GM18951 (cell line): ENCODE measurements around the gene KNDC1.
"Not testable (repeated sequence)": the region's sequence is repeated elsewhere in the genome, so short reads cannot be mapped to it uniquely, and the experiment has no call there.

Source experiments
- POLR2A ChIP-seq: IDR thresholded peaks from 4 replicates; pipeline ENCODE4 v1.6.1; 2011; ENCODE audit warnings: mild to moderate bottlenecking; ENCODE audit not compliant: insufficient read length, insufficient read depth; ENCODE audit errors: extremely low read depth
- in situ Hi-C: fragments of 300-500 bp; cut with MboI; formaldehyde crosslinking; loops from one replicate; pipeline ENCODE4 v1.12.0; 2022; ENCODE audit warnings: low sequenced_read_pairs, mixed read lengths, inconsistent platforms; ENCODE audit not compliant: unreplicated experiment

The KNDC1 gene

GRCh38 chr10:133129071-133129858 lies 30.8 kb upstream of the KNDC1 start:
- in situ Hi-C loops = no loop called here
- TF ChIP-seq POLR2A = no peak

GRCh38 chr10:133129859-133130495 lies 30.0 kb upstream of the KNDC1 start:
- in situ Hi-C loops = no loop called here

GRCh38 chr10:133130602-133131001 lies 29.4 kb upstream of the KNDC1 start:
- in situ Hi-C loops = no loop called here
- TF ChIP-seq POLR2A = no peak

More at GRCh38 chr10:133129859-133130495, 30.0 kb upstream of the KNDC1 start:
- no peak for TF ChIP-seq POLR2A

GRCh38 chr10:133131053-133131452 lies 29.0 kb upstream of the KNDC1 start:
- no peak for TF ChIP-seq POLR2A
- in situ Hi-C loops = no loop called here

GRCh38 chr10:133131734-133132472 lies 28.1 kb upstream of the KNDC1 start:
- no peak for TF ChIP-seq POLR2A
- in situ Hi-C loops = no loop called here

- no peak for TF ChIP-seq POLR2A
- in situ Hi-C loops = no loop called here
Observed at GRCh38 chr10:133132473-133133291, 27.3 kb upstream of the KNDC1 start.

GRCh38 chr10:133133471-133134231 lies 26.4 kb upstream of the KNDC1 start:
- TF ChIP-seq POLR2A = no peak
- in situ Hi-C loops = no loop called here

- no peak for TF ChIP-seq POLR2A
- in situ Hi-C loops = no loop called here
Observed at GRCh38 chr10:133134411-133135115, 25.5 kb upstream of the KNDC1 start.

- in situ Hi-C loops = no loop called here
- TF ChIP-seq POLR2A = no peak
Observed at GRCh38 chr10:133135116-133135465, 24.9 kb upstream of the KNDC1 start.

GRCh38 chr10:133137486-133138145 lies 22.4 kb upstream of the KNDC1 start:
- in situ Hi-C loops = not testable (repeated sequence)

GRCh38 chr10:133139551-133140065 lies 20.4 kb upstream of the KNDC1 start:
- TF ChIP-seq POLR2A = no peak
- in situ Hi-C loops = no loop called here

- in situ Hi-C loops = no loop called here
- TF ChIP-seq POLR2A = no peak
Observed at GRCh38 chr10:133140417-133141143, 19.4 kb upstream of the KNDC1 start.
